Measurements from ENCODE around the gene PIP5K1B.

The PIP5K1B gene

DNA sequence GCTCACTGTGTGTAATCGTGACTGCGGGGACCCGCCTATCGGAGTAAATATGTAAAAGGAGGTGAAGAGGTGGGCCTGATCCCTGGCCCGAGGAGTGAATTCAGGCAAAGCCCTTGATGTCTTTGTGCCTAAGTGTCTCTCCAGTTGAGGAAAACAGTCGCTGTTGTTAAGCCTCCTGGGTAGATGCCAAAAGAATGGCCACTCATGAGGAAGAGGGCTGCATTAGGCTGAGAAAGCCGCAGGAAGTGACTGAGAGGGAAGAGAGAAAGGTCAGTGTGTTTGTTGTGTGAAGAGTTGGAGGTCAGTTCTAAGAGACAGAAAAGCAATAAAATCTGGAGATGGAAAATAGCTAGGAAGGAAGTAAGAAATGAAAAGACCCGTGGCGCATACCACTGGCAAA, 35.8 kb upstream of the PIP5K1B start:
- H3K4me3 ChIP-seq (ENCODE audit: low read length): no peak overlapping the region
- H3K9me2 ChIP-seq (replicated peaks; ENCODE audit: insufficient read depth, low read length): no peaks in the 10 kb centered on the region
- no peak for TF ChIP-seq EZH2 (optimal IDR thresholded peaks at IDR 0.05; ENCODE audit: low read depth, low read length)
- no peak for TF ChIP-seq EZH2phosphoT487 (IDR thresholded peaks at IDR 0.05; ENCODE audit: low read length)
- TF ChIP-seq, protein P1, sequence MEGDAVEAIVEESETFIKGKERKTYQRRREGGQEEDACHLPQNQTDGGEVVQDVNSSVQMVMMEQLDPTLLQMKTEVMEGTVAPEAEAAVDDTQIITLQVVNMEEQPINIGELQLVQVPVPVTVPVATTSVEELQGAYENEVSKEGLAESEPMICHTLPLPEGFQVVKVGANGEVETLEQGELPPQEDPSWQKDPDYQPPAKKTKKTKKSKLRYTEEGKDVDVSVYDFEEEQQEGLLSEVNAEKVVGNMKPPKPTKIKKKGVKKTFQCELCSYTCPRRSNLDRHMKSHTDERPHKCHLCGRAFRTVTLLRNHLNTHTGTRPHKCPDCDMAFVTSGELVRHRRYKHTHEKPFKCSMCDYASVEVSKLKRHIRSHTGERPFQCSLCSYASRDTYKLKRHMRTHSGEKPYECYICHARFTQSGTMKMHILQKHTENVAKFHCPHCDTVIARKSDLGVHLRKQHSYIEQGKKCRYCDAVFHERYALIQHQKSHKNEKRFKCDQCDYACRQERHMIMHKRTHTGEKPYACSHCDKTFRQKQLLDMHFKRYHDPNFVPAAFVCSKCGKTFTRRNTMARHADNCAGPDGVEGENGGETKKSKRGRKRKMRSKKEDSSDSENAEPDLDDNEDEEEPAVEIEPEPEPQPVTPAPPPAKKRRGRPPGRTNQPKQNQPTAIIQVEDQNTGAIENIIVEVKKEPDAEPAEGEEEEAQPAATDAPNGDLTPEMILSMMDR (IDR thresholded peaks at IDR 0.05; ENCODE audit: low read length): no peak
- H3K9ac ChIP-seq (ENCODE audit: low read length): no peak overlapping the region
- H3K4me1 ChIP-seq (ENCODE audit: low read length): no peaks in the 10 kb centered on the region
- no peaks in the 10 kb centered on the region for H3K36me3 ChIP-seq (replicated peaks; ENCODE audit: insufficient read depth, low read length)
- no peaks in the 10 kb centered on the region for H4K20me1 ChIP-seq (ENCODE audit: insufficient read depth, low read length)
- no peaks in the 10 kb centered on the region for H3F3A ChIP-seq (ENCODE audit: insufficient read depth, low read length)
- H3K79me2 ChIP-seq (ENCODE audit: low read length): no peaks in the 10 kb centered on the region
- no peak for DNase-seq
- no peak overlapping the region for H3K4me2 ChIP-seq (ENCODE audit: low read depth, low read length)
- H3K27me3 ChIP-seq (replicated peaks; ENCODE audit: insufficient read depth, low read length): no peaks in the 10 kb centered on the region
- no peaks in the 10 kb centered on the region for H3K9me3 ChIP-seq (replicated peaks; ENCODE audit: insufficient read depth, low read length)
- H3K27ac ChIP-seq (ENCODE audit: low read length): no peak overlapping the region
- no peak overlapping the region for H2AFZ ChIP-seq (ENCODE audit: low read length)

DNA sequence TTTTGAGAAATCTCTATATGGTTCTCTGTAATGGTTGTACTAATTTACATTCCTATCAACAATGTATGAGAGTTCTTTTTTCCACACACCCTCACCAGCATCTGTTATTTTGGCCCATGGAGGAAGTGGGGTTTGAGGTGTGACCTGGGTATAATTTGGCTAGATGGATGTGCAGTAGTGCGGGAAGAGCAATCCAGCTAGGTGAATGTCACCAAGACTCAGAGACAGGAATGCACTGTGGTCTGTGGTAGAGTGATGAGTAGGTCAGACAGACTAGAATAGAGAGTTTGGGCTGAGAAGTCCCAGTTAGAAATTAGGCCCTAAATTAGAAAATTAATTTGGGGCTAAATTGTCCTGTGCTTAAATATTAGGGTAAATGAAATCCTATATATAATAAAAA, 32.8 kb upstream of the PIP5K1B start:
- Histone ChIP-seq H3K79me2 (ENCODE audit: low read length) (no peaks in the 10 kb centered on the region), H3K9ac (ENCODE audit: low read length) (no peak overlapping the region), H3K27ac (ENCODE audit: low read length) (no peak overlapping the region), H3K9me2 (replicated peaks; ENCODE audit: insufficient read depth, low read length) (no peaks in the 10 kb centered on the region), H2AFZ (ENCODE audit: low read length) (no peak overlapping the region), H4K20me1 (ENCODE audit: insufficient read depth, low read length) (no peaks in the 10 kb centered on the region), H3K4me2 (ENCODE audit: low read depth, low read length) (no peak overlapping the region), H3K9me3 (replicated peaks; ENCODE audit: insufficient read depth, low read length) (no peaks in the 10 kb centered on the region), H3K27me3 (replicated peaks; ENCODE audit: insufficient read depth, low read length) (no peaks in the 10 kb centered on the region), H3F3A (ENCODE audit: insufficient read depth, low read length) (no peaks in the 10 kb centered on the region), H3K4me1 (ENCODE audit: low read length) (no peaks in the 10 kb centered on the region), H3K36me3 (replicated peaks; ENCODE audit: insufficient read depth, low read length) (no peaks in the 10 kb centered on the region), H3K4me3 (ENCODE audit: low read length) (no peak overlapping the region)
- DNase-seq: no peak
- no peak for TF ChIP-seq EZH2 (optimal IDR thresholded peaks at IDR 0.05; ENCODE audit: low read depth, low read length)
- TF ChIP-seq EZH2phosphoT487 (IDR thresholded peaks at IDR 0.05; ENCODE audit: low read length): no peak

DNA sequence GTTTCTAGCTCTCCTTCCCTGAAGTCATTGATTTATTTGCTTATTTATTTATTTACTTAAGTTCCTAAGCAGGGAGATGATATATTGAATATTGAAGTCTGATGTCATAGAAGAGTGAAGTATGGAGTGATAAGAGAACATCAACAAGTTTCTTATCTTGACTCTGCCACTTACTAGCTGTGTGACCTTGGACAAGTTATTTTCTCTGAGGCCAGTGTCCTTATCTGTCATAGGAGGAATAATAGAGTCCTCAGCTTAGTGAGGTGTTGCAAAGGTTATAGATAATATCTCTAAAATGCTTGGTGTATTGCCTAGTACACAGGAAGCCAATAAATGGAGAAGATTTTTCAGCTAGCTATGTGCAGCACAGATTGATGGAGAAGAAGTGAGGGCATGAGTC, 32.4 kb upstream of the PIP5K1B start:
- TF ChIP-seq EZH2phosphoT487 (IDR thresholded peaks at IDR 0.05; ENCODE audit: low read length) (no peak), EZH2 (optimal IDR thresholded peaks at IDR 0.05; ENCODE audit: low read depth, low read length) (no peak)
- TF ChIP-seq, protein P1 (IDR thresholded peaks at IDR 0.05; ENCODE audit: low read length): no peak
- H3K4me2 ChIP-seq (ENCODE audit: low read depth, low read length): no peak overlapping the region
- no peak overlapping the region for H3K4me3 ChIP-seq (ENCODE audit: low read length)
- no peak overlapping the region for H2AFZ ChIP-seq (ENCODE audit: low read length)
- H3F3A ChIP-seq (ENCODE audit: insufficient read depth, low read length): no peaks in the 10 kb centered on the region
- no peak overlapping the region for H3K27ac ChIP-seq (ENCODE audit: low read length)
- no peaks in the 10 kb centered on the region for H3K9me3 ChIP-seq (replicated peaks; ENCODE audit: insufficient read depth, low read length)
- no peak for DNase-seq
- H3K36me3 ChIP-seq (replicated peaks; ENCODE audit: insufficient read depth, low read length): no peaks in the 10 kb centered on the region
- H3K4me1 ChIP-seq (ENCODE audit: low read length): no peaks in the 10 kb centered on the region
- H3K79me2 ChIP-seq (ENCODE audit: low read length): no peaks in the 10 kb centered on the region
- no peaks in the 10 kb centered on the region for H3K27me3 ChIP-seq (replicated peaks; ENCODE audit: insufficient read depth, low read length)
- H4K20me1 ChIP-seq (ENCODE audit: insufficient read depth, low read length): no peaks in the 10 kb centered on the region
- H3K9ac ChIP-seq (ENCODE audit: low read length): no peak overlapping the region
- H3K9me2 ChIP-seq (replicated peaks; ENCODE audit: insufficient read depth, low read length): no peaks in the 10 kb centered on the region

DNA sequence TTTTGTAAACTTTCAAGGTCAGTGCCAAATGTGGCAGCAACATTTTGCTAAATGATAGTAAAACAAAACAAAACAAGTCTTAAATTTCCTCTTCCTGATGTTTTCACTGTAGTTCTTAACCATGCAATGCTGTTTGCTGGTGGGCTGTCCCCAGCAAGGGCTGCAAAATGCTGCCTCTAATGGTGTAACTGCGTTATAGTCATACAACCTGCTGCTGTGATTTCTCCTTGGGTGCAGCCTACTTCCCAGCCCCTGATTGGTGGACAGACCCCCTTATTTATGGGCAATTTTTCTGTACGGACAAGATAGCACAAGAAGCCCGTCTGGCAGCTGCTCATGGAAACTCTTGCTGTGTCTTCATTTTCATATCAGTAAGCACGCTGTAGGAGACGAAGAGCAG, 26.6 kb upstream of the PIP5K1B start:
- TF ChIP-seq EZH2phosphoT487 (IDR thresholded peaks at IDR 0.05; ENCODE audit: low read length) (no peak), EZH2 (optimal IDR thresholded peaks at IDR 0.05; ENCODE audit: low read depth, low read length) (no peak)
- TF ChIP-seq, protein P1 (IDR thresholded peaks at IDR 0.05; ENCODE audit: low read length): peak; percentile 23
- Histone ChIP-seq H4K20me1 (ENCODE audit: insufficient read depth, low read length) (no peaks in the 10 kb centered on the region), H3K4me3 (ENCODE audit: low read length) (no peak overlapping the region), H3K4me2 (ENCODE audit: low read depth, low read length) (no peak overlapping the region), H2AFZ (ENCODE audit: low read length) (no peak overlapping the region), H3K27me3 (replicated peaks; ENCODE audit: insufficient read depth, low read length) (no peaks in the 10 kb centered on the region), H3K9me2 (replicated peaks; ENCODE audit: insufficient read depth, low read length) (no peaks in the 10 kb centered on the region), H3F3A (ENCODE audit: insufficient read depth, low read length) (no peaks in the 10 kb centered on the region), H3K9ac (ENCODE audit: low read length) (no peak overlapping the region), H3K9me3 (replicated peaks; ENCODE audit: insufficient read depth, low read length) (no peaks in the 10 kb centered on the region), H3K79me2 (ENCODE audit: low read length) (no peaks in the 10 kb centered on the region), H3K4me1 (ENCODE audit: low read length) (peaks cover 3% of the 10 kb centered on the region; the same call in 1 of the 2 replicates), H3K27ac (ENCODE audit: low read length) (no peak overlapping the region), H3K36me3 (replicated peaks; ENCODE audit: insufficient read depth, low read length) (no peaks in the 10 kb centered on the region)
- no peak for DNase-seq

All from MM.1S (cell line).